ENCODE data around the gene FGF10. TPM values are rescaled to one million over a fixed set of nuclear protein-coding genes. Genes with fewer than 3 reads are reported as not detected.

Gene FGF10
- total RNA-seq, 4 donors from 2014 or later, result 0.77 to 11.5 (median 8.4) TPM

DNA sequence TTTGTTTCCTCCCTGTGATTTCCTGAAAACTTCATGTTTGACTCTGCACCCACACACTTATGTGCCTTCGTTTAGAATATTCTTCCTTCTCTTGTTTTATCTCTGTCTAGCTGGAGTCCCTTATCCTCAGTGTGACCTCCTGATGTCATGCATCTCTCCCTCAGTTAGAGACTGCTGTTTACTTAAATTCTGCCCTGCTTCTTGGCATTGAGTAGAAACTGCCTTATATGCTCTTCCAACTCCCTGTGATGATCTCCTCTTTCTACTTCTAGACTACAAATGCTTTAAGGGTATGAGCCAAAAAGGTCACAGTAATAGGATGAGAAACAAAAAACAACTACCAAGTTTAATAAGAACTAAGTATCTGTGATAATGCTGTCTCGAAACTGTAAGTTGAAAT is 12.2 kb downstream of the FGF10 start:
- Histone ChIP-seq H3K9me3 (no peaks in the 10 kb centered on the region), H3K4me3 (no peak overlapping the region), H3K36me3 (no peaks in the 10 kb centered on the region), H3K27me3 (no peaks in the 10 kb centered on the region), H3K27ac (no peak overlapping the region), H3K4me1 (no peaks in the 10 kb centered on the region)
- intact Hi-C loops (cut with DNase I; ENCODE audit: low total_unique reads), result no loop called here
- TF ChIP-seq POLR2A (IDR thresholded peaks at IDR 0.05), result no peak
- TF ChIP-seq, protein P1, sequence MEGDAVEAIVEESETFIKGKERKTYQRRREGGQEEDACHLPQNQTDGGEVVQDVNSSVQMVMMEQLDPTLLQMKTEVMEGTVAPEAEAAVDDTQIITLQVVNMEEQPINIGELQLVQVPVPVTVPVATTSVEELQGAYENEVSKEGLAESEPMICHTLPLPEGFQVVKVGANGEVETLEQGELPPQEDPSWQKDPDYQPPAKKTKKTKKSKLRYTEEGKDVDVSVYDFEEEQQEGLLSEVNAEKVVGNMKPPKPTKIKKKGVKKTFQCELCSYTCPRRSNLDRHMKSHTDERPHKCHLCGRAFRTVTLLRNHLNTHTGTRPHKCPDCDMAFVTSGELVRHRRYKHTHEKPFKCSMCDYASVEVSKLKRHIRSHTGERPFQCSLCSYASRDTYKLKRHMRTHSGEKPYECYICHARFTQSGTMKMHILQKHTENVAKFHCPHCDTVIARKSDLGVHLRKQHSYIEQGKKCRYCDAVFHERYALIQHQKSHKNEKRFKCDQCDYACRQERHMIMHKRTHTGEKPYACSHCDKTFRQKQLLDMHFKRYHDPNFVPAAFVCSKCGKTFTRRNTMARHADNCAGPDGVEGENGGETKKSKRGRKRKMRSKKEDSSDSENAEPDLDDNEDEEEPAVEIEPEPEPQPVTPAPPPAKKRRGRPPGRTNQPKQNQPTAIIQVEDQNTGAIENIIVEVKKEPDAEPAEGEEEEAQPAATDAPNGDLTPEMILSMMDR (IDR thresholded peaks at IDR 0.05), result no peak
- DNase-seq, result no peak

DNA sequence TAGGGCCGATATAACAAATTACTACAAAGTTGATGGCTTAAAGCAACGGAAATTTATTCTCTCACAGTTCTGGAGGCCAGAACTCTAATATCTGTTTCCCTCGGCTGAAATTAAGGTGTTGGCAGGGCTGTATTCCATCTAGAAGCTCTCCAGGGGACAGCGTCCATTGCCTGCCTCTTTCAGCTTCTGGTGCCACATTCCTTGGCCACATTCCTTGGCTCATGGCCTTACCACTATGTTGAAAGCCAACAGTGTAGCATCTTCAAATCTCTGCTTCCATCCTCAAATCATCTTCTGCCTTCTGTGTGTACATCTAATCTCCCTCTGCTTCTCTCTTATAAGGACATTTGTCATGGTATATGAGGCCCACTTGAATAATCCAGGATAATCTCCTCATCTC is 17.2 kb downstream of the FGF10 start:
- H3K4me1 ChIP-seq, result no peaks in the 10 kb centered on the region
- no peaks in the 10 kb centered on the region for H3K27me3 ChIP-seq
- no peak overlapping the region for H3K4me3 ChIP-seq
- DNase-seq, result no peak
- TF ChIP-seq, protein P1 (IDR thresholded peaks at IDR 0.05), result no peak
- TF ChIP-seq POLR2A (IDR thresholded peaks at IDR 0.05), result no peak
- no peak overlapping the region for H3K27ac ChIP-seq
- intact Hi-C loops (cut with DNase I; ENCODE audit: low total_unique reads), result no loop called here
- no peaks in the 10 kb centered on the region for H3K9me3 ChIP-seq
- no peaks in the 10 kb centered on the region for H3K36me3 ChIP-seq

DNA sequence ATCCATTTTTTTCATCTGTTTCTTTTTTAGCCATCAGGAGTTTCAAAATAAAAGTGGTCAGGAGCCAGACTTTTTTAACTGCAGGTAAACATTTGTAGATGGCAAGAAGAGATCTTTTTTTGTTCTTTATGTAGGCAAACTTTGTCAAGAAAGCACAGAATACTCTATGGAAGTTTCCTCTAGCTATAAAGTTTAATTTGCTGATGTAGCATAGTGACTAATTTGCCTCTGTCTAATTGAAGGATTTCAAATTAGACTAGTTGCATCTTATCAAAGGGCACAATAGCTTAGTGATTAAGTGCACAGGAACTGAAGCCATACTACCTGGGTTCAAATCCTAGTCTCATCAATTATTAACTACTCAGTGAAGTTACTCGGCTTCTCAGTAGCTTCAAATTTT is 22.0 kb downstream of the FGF10 start:
- intact Hi-C loops (cut with DNase I; ENCODE audit: low total_unique reads), result no loop called here
- H3K27me3 ChIP-seq, result no peaks in the 10 kb centered on the region
- H3K4me3 ChIP-seq, result no peak overlapping the region
- no peak for DNase-seq
- no peaks in the 10 kb centered on the region for H3K9me3 ChIP-seq
- no peak for TF ChIP-seq POLR2A (IDR thresholded peaks at IDR 0.05)
- TF ChIP-seq, protein P1 (IDR thresholded peaks at IDR 0.05), result no peak
- H3K4me1 ChIP-seq, result no peaks in the 10 kb centered on the region
- no peak overlapping the region for H3K27ac ChIP-seq
- H3K36me3 ChIP-seq, result no peaks in the 10 kb centered on the region

DNA sequence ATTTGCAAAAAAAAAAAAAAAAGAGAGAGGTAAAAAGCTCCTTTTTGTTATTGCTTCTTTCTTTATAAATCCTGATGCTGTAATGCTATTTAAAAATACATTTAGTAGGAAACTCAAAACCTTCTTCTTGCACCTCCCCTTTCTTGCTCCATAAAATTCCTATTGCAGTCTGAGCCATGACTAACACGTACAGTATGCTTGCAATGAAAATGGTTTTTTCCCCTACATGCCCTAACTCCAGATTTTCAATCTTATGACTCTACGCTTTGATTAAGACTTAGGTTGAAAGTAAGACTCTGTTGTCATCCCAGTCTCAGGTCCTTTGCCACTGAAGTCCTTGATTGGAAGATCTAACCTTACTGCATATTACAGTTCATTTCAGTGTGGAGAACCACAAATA is 23.9 kb downstream of the FGF10 start:
- DNase-seq, result no peak

DNA sequence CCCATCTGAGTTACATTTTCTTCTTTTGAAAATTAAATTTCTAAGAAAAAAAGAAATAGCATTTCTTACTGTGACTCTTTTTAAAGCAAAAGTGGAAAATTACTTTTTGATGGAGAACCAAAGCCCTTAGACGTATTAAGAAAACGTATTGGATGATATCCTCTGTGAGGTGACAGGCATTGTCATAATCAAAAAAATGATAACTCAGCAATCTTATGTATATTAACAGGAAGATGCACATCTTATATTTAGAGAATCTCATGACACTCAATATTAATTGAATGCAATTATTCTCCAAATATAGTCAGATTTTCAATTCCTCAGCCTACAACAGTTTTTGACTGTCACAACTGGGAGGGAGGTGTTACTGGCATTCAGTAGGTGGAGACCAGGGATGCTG is 25.1 kb downstream of the FGF10 start:
- Histone ChIP-seq H3K27ac (no peak overlapping the region), H3K4me3 (no peak overlapping the region), H3K27me3 (no peaks in the 10 kb centered on the region), H3K36me3 (no peaks in the 10 kb centered on the region), H3K4me1 (no peaks in the 10 kb centered on the region), H3K9me3 (no peaks in the 10 kb centered on the region)
- intact Hi-C loops (cut with DNase I; ENCODE audit: low total_unique reads), result no loop called here
- TF ChIP-seq POLR2A (IDR thresholded peaks at IDR 0.05), result no peak
- TF ChIP-seq, protein P1 (IDR thresholded peaks at IDR 0.05), result no peak
- DNase-seq, result no peak

More for the DNA sequence above, 23.9 kb downstream of the FGF10 start:
- TF ChIP-seq POLR2A (IDR thresholded peaks at IDR 0.05), result no peak
- TF ChIP-seq, protein P1 (IDR thresholded peaks at IDR 0.05), result no peak
- no peak overlapping the region for H3K27ac ChIP-seq
- H3K4me3 ChIP-seq, result no peak overlapping the region
- H3K27me3 ChIP-seq, result no peaks in the 10 kb centered on the region
- intact Hi-C loops (cut with DNase I; ENCODE audit: low total_unique reads), result no loop called here
- H3K36me3 ChIP-seq, result no peaks in the 10 kb centered on the region
- H3K9me3 ChIP-seq, result no peaks in the 10 kb centered on the region
- H3K4me1 ChIP-seq, result no peaks in the 10 kb centered on the region

Data from uterus (tissue), 4 donors.